HG02970 (cell line): ENCODE results near the gene SNX20.

ENCODE experiments used
- ATAC-seq: cut with Tn5 transposase; IDR thresholded peaks from one replicate; pipeline ENCODE4 v1.9.1; 2021; ENCODE audit warnings: mild to moderate bottlenecking, moderate library complexity, moderate number of reproducible peaks; ENCODE audit not compliant: unreplicated experiment, low FRiP score

SNX20 gene

GRCh38 chr16:50683689-50684374, 2.7 kb upstream of the SNX20 start:
- ATAC-seq = peak; percentile 52

GRCh38 chr16:50680556-50680893, 587 bp downstream of the SNX20 start:
- ATAC-seq = no peak

GRCh38 chr16:50679676-50680555, 1.2 kb downstream of the SNX20 start:
- no peak for ATAC-seq

- no peak for ATAC-seq
Measured at GRCh38 chr16:50679266-50679665, 1.8 kb downstream of the SNX20 start.

- ATAC-seq = no peak
Measured at GRCh38 chr16:50678531-50678930, 2.6 kb downstream of the SNX20 start.

GRCh38 chr16:50677351-50677750, 3.8 kb downstream of the SNX20 start:
- no peak for ATAC-seq

GRCh38 chr16:50676684-50677225, 4.4 kb downstream of the SNX20 start:
- ATAC-seq = no peak

GRCh38 chr16:50675686-50676610, 5.2 kb downstream of the SNX20 start:
- no peak for ATAC-seq

GRCh38 chr16:50674831-50675230, 6.3 kb downstream of the SNX20 start:
- ATAC-seq = no peak

- no peak for ATAC-seq
Measured at GRCh38 chr16:50673496-50674275, 7.4 kb downstream of the SNX20 start.

GRCh38 chr16:50671644-50672260, 9.4 kb downstream of the SNX20 start:
- ATAC-seq = no peak

- no peak for ATAC-seq
Measured at GRCh38 chr16:50670476-50670875, 10.6 kb downstream of the SNX20 start.

- ATAC-seq = no peak
Measured at GRCh38 chr16:50669741-50670140, 11.4 kb downstream of the SNX20 start.

GRCh38 chr16:50668368-50669008, 12.6 kb downstream of the SNX20 start:
- no peak for ATAC-seq

GRCh38 chr16:50667497-50668367, 13.4 kb downstream of the SNX20 start:
- ATAC-seq = no peak

- peak; percentile 57 for ATAC-seq
Measured at GRCh38 chr16:50666658-50667496, 14.2 kb downstream of the SNX20 start.
